ENCODE data around the gene FEV. TPM values are rescaled to one million over a fixed set of nuclear protein-coding genes. Genes with fewer than 3 reads are reported as not detected.

FEV gene
- total RNA-seq, 2 donors from 2014 or later, result not detected

GRCh38 chr2:219022041-219022440 is 37.1 kb upstream of the FEV start:
- Mint-ChIP-seq H3K9me3 (no peaks in the 10 kb centered on the region), H3K27me3 (no peaks in the 10 kb centered on the region), H3K4me1 (no peaks in the 10 kb centered on the region), H3K36me3 (ENCODE audit: low read depth) (no peaks in the 10 kb centered on the region), H3K27ac (no peak overlapping the region), H3K4me3 (no peak overlapping the region)
- no peak for ATAC-seq (replicated peaks)

- no peaks in the 10 kb centered on the region for H3K9me3 Mint-ChIP-seq
- H3K4me3 Mint-ChIP-seq, result no peak overlapping the region
- H3K4me1 Mint-ChIP-seq, result no peaks in the 10 kb centered on the region
- ATAC-seq (replicated peaks), result no peak
- peaks cover 2% of the 10 kb centered on the region for H3K27me3 Mint-ChIP-seq
- H3K36me3 Mint-ChIP-seq (ENCODE audit: low read depth), result no peaks in the 10 kb centered on the region
- H3K27ac Mint-ChIP-seq, result no peak overlapping the region
These were observed 36.6 kb upstream of the FEV start for GRCh38 chr2:219021591-219021990.

GRCh38 chr2:219020604-219021365 is 35.8 kb upstream of the FEV start:
- no peaks in the 10 kb centered on the region for H3K9me3 Mint-ChIP-seq
- H3K36me3 Mint-ChIP-seq (ENCODE audit: low read depth), result no peaks in the 10 kb centered on the region
- peaks cover 3% of the 10 kb centered on the region for H3K27me3 Mint-ChIP-seq
- H3K4me1 Mint-ChIP-seq, result no peaks in the 10 kb centered on the region
- no peak overlapping the region for H3K27ac Mint-ChIP-seq
- no peak overlapping the region for H3K4me3 Mint-ChIP-seq
- peak; percentile 9 for ATAC-seq (replicated peaks)

- H3K9me3 Mint-ChIP-seq, result no peaks in the 10 kb centered on the region
- H3K36me3 Mint-ChIP-seq (ENCODE audit: low read depth), result no peaks in the 10 kb centered on the region
- no peaks in the 10 kb centered on the region for H3K4me1 Mint-ChIP-seq
- no peak overlapping the region for H3K4me3 Mint-ChIP-seq
- peaks cover 7% of the 10 kb centered on the region for H3K27me3 Mint-ChIP-seq
- ATAC-seq (replicated peaks), result no peak
- H3K27ac Mint-ChIP-seq, result no peak overlapping the region
These were observed 34.5 kb upstream of the FEV start for GRCh38 chr2:219019436-219019835.

- H3K27me3 Mint-ChIP-seq, result peaks cover 8% of the 10 kb centered on the region
- H3K4me1 Mint-ChIP-seq, result no peaks in the 10 kb centered on the region
- no peaks in the 10 kb centered on the region for H3K36me3 Mint-ChIP-seq (ENCODE audit: low read depth)
- no peak for ATAC-seq (replicated peaks)
- H3K4me3 Mint-ChIP-seq, result no peak overlapping the region
- H3K27ac Mint-ChIP-seq, result no peak overlapping the region
- H3K9me3 Mint-ChIP-seq, result no peaks in the 10 kb centered on the region
These were observed 33.7 kb upstream of the FEV start for GRCh38 chr2:219018726-219019125.

DNA sequence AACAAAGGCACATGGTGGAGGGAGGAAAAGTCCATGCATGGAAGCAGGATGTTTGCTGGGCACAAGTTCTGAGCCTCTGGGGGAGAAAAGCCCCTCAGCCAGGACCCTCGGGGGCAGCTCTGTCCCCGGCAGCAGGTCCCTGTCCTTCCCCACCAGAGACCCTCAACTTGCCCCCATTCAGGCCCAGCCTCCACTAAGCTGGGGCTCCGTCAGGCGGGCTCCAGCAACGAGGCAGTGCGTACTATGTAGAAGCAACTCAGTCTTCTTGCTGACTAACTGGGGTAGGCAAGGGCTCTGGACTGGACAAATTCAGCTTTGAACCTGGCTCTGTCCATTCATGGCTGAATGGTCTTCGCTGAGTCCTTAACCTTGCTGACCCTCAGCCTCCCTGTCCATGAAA is 33.3 kb upstream of the FEV start:
- no peaks in the 10 kb centered on the region for H3K4me1 Mint-ChIP-seq
- no peak overlapping the region for H3K27ac Mint-ChIP-seq
- no peaks in the 10 kb centered on the region for H3K9me3 Mint-ChIP-seq
- ATAC-seq (replicated peaks), result no peak
- peaks cover 8% of the 10 kb centered on the region for H3K27me3 Mint-ChIP-seq
- no peak overlapping the region for H3K4me3 Mint-ChIP-seq
- H3K36me3 Mint-ChIP-seq (ENCODE audit: low read depth), result no peaks in the 10 kb centered on the region

DNA sequence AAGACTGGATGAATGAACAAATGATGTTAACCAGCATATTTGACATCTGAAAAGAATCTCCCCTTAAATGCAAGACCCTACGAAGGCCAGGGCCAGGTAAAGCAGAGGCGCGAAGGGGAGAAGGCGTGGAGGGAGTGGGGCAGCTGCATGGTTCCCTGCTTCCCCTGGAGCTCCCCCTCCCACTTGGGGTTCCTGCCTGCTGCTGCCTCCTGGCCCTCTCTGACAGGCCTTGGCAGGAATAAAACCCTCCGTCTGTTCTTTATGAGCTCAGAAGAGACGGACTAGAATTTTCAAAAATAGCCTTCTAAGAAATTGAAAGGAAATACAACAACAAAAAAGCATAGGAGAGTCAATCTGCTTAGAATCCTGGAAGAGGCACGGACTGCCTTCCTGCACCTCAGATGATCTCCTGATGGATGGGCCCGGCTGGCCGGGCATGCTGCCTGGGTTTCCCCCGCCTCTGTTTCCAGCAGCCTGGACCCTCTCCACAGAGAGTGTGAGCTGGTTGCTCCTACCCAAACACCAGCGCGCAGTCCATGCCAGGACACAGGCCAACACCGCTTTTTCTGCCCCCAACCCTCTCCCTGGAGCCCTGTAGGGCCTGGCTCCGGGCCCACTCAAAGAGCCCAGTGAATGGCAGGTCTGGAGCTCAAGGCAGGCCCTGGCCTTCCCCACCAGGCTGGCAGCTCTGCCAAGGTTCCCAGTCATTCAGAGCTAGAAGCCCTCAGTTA is 32.4 kb upstream of the FEV start:
- Mint-ChIP-seq H3K27ac (no peak overlapping the region), H3K9me3 (no peaks in the 10 kb centered on the region), H3K36me3 (ENCODE audit: low read depth) (no peaks in the 10 kb centered on the region), H3K4me1 (no peaks in the 10 kb centered on the region), H3K27me3 (peaks cover 8% of the 10 kb centered on the region), H3K4me3 (no peak overlapping the region)
- ATAC-seq (replicated peaks), result no peak

GRCh38 chr2:219016721-219017120 is 31.7 kb upstream of the FEV start:
- H3K27ac Mint-ChIP-seq, result peak overlapping the region; percentile 52
- no peaks in the 10 kb centered on the region for H3K36me3 Mint-ChIP-seq (ENCODE audit: low read depth)
- no peaks in the 10 kb centered on the region for H3K4me1 Mint-ChIP-seq
- no peak for ATAC-seq (replicated peaks)
- peaks cover 8% of the 10 kb centered on the region for H3K27me3 Mint-ChIP-seq
- H3K9me3 Mint-ChIP-seq, result no peaks in the 10 kb centered on the region
- no peak overlapping the region for H3K4me3 Mint-ChIP-seq

GRCh38 chr2:219010873-219011272 is 25.9 kb upstream of the FEV start:
- ATAC-seq (replicated peaks), result no peak

DNA sequence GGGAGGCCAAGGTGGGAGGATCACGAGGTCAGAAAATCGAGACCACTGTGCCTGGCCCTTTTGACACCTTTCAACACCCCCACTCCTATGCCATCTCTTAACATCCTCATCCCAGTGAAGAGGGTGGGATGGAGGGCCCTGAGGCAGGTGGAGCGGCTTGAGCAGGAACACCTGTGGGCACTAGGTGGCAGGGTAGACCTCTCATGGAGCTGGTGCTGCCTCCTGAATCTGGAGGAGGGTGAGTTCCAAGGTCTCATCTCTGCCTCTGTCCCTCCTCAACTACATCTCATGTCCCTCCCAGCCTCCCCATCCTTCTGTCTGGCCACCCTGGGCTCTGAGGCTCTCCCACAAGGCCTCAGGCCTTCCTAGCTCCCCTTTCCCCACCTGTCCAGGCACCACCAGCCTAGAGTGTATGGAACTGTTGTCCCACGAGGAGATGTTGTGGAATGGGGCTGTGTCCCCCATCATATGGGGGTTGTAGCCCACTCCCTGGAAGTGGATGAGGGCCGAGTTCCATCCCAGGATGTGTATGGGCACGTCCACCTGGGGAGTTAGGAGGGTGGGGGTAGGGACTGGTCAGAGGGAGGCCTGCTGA is 25.3 kb upstream of the FEV start:
- Mint-ChIP-seq H3K27me3 (peaks cover 22% of the 10 kb centered on the region), H3K4me1 (no peaks in the 10 kb centered on the region), H3K4me3 (no peak overlapping the region), H3K36me3 (ENCODE audit: low read depth) (no peaks in the 10 kb centered on the region), H3K9me3 (no peaks in the 10 kb centered on the region), H3K27ac (no peak overlapping the region)
- peak; percentile 50 for ATAC-seq (replicated peaks)

More at GRCh38 chr2:219010873-219011272, 25.9 kb upstream of the FEV start:
- Mint-ChIP-seq H3K27ac (no peak overlapping the region), H3K4me3 (no peak overlapping the region), H3K36me3 (ENCODE audit: low read depth) (no peaks in the 10 kb centered on the region), H3K4me1 (no peaks in the 10 kb centered on the region), H3K27me3 (peaks cover 16% of the 10 kb centered on the region), H3K9me3 (no peaks in the 10 kb centered on the region)

DNA sequence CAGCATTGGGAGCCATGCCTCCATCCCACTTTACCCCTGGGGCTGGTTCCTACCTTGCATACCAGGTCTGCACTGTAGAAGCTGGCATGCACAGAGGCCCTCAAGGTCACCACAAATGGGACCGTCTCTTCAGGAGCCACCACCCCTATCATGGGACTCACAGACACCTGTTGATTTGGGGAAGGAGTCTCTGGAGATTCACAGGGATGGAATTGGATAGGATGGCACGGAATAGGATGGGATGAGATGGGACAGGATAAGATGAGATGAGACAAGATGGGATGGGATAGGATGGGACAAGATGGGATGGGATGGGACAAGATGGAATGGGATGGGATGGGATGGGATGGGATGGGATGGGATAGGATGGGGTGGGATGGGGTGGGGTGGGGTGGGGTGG is 24.3 kb upstream of the FEV start:
- no peak overlapping the region for H3K4me3 Mint-ChIP-seq
- H3K36me3 Mint-ChIP-seq (ENCODE audit: low read depth), result no peaks in the 10 kb centered on the region
- no peak overlapping the region for H3K27ac Mint-ChIP-seq
- peaks cover 27% of the 10 kb centered on the region for H3K27me3 Mint-ChIP-seq
- no peaks in the 10 kb centered on the region for H3K9me3 Mint-ChIP-seq
- ATAC-seq (replicated peaks), result no peak
- H3K4me1 Mint-ChIP-seq, result no peaks in the 10 kb centered on the region

DNA sequence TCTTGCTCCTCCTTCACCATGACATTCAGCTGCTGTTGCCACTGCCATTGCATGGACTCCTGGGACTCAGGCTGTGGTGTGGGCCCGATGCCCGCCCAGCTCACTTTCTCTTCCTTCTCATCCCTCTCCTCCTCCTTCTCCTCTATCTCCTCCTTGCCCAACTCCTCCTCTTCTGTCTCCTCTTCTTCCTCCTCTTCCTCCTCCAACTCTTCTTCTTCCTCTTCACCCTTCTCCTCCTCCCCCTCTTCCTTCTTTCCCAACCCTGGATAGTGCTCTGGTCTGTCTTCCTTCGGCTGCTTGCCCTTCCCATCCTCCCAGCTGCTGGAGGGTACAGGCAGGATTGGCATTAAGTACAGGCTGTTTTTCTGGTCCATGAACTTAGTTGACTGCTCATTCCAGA is 19.0 kb upstream of the FEV start:
- no peaks in the 10 kb centered on the region for H3K36me3 Mint-ChIP-seq (ENCODE audit: low read depth)
- peaks cover 45% of the 10 kb centered on the region for H3K27me3 Mint-ChIP-seq
- no peak for ATAC-seq (replicated peaks)
- no peaks in the 10 kb centered on the region for H3K9me3 Mint-ChIP-seq
- H3K4me1 Mint-ChIP-seq, result peaks cover 4% of the 10 kb centered on the region
- H3K27ac Mint-ChIP-seq, result no peak overlapping the region
- peak overlapping the region; percentile 29 for H3K4me3 Mint-ChIP-seq

- peak overlapping the region; percentile 29 for H3K4me3 Mint-ChIP-seq
- no peak for ATAC-seq (replicated peaks)
- peaks cover 4% of the 10 kb centered on the region for H3K4me1 Mint-ChIP-seq
- H3K9me3 Mint-ChIP-seq, result no peaks in the 10 kb centered on the region
- H3K27ac Mint-ChIP-seq, result no peak overlapping the region
- peaks cover 50% of the 10 kb centered on the region for H3K27me3 Mint-ChIP-seq
- H3K36me3 Mint-ChIP-seq (ENCODE audit: low read depth), result no peaks in the 10 kb centered on the region
These were observed 18.3 kb upstream of the FEV start for GRCh38 chr2:219003267-219003634.

GRCh38 chr2:219002395-219003266 is 17.6 kb upstream of the FEV start:
- peak overlapping the region; percentile 51 for H3K4me3 Mint-ChIP-seq

More at GRCh38 chr2:219002395-219003266, 17.6 kb upstream of the FEV start:
- Mint-ChIP-seq H3K27me3 (peaks cover 50% of the 10 kb centered on the region), H3K9me3 (no peaks in the 10 kb centered on the region), H3K27ac (no peak overlapping the region), H3K4me1 (peaks cover 4% of the 10 kb centered on the region), H3K36me3 (ENCODE audit: low read depth) (no peaks in the 10 kb centered on the region)
- ATAC-seq (replicated peaks), result peak; percentile 44

Data from activated T-helper 17 cell treated with anti-CD3 and anti-CD28 coated beads, Interleukin-2, amount 50 U/mL, for 72 hours (primary cell).